ENCODE measurements around the gene NQO2.
"Not testable (repeated sequence)": the region's sequence is repeated elsewhere in the genome, so short reads cannot be mapped to it uniquely, and the experiment has no call there.

The NQO2 gene

GRCh38 chr6:2988094-2988425, 11.6 kb upstream of the NQO2 start:
- in situ Hi-C loops (cut with MboI; ENCODE audit: low sequenced_read_pairs), result loop anchor here (25.0 kb wide), 1 partner anchor 274 kb away; the partner anchor contains the start of gene PSMG4

- in situ Hi-C loops (cut with MboI; ENCODE audit: low sequenced_read_pairs), result loop anchor here (25.0 kb wide), 1 partner anchor 274 kb away; the partner anchor contains the start of gene PSMG4
These were observed 11.0 kb upstream of the NQO2 start for GRCh38 chr6:2988426-2989331.

- in situ Hi-C loops (cut with MboI; ENCODE audit: low sequenced_read_pairs), result loop anchor here (10.0 to 25.0 kb wide), 2 partner anchors 65 to 273 kb away; partner anchors contain the start of gene PSMG4
These were observed 10.1 kb upstream of the NQO2 start for GRCh38 chr6:2989332-2990247.

GRCh38 chr6:2990248-2990931, 9.3 kb upstream of the NQO2 start:
- in situ Hi-C loops (cut with MboI; ENCODE audit: low sequenced_read_pairs), result loop anchor here (10.0 to 25.0 kb wide), 2 partner anchors 64 to 272 kb away; partner anchors contain the start of gene PSMG4

DNA sequence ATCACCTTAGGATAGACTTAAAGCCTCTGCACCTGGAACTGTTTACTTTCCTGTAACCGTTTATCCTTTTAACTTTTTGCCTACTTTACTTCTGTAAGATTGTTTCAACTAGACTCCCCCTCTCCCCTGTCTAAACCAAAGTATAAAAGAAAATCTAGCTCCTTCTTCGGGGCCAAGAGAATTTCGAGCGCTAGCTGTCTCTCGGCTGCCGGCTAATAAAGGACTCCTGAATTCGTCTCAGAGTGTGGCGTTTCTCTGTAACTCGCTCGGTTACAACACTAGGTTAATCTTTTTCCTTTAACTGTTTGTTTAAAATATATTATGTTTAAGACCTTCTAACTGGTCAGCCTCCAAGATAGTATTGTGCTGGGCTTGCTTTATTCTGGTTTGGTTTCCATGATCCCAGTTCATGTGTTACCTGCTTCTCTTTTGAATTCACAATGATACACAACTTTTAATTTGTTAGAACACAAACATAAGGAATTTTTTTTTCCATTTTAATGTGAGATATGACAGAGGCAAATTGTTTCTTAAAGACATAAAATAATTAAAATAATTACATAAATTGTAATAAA, 8.7 kb upstream of the NQO2 start:
- in situ Hi-C loops (cut with MboI; ENCODE audit: low sequenced_read_pairs), result loop anchor here (10.0 to 25.0 kb wide), 2 partner anchors 64 to 271 kb away; partner anchors contain the start of gene PSMG4

DNA sequence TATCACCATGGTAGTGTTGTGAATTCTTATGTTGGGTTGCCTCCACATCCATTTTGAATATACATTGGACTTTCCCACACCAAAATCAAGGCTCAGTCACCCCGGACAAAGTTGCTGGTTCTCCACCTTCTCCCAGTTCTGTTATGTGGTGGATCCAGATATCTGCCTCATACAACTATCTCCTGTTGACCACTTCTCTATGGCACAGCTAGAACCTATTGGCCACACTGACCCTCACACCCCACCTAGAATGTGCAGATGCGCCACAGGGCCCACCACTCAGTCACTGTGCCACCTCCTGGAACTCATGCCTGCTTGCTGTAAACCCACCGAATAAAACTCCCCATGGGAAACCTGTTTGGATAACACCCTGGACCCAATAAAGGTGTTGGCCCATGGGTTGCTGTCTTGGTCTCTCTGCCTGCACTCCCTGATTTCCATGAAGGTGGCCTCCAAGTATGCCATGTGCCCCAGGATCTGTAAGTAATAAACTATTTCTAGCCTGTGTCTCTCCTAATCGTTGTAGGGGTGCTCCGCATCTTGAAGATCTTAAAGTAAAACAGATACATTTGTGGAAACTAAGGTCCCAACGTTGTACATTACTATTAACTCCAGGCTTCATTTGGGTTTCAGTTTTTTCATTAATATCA, 7.2 kb upstream of the NQO2 start:
- in situ Hi-C loops (cut with MboI; ENCODE audit: low sequenced_read_pairs), result loop anchor here (10.0 to 25.0 kb wide), 2 partner anchors 62 to 270 kb away; partner anchors contain the start of gene PSMG4

GRCh38 chr6:2993755-2994317, 5.9 kb upstream of the NQO2 start:
- in situ Hi-C loops (cut with MboI; ENCODE audit: low sequenced_read_pairs), result loop anchor here (10.0 to 25.0 kb wide), 2 partner anchors 61 to 268 kb away; partner anchors contain the start of gene PSMG4

GRCh38 chr6:2998249-2998997, 1.3 kb upstream of the NQO2 start:
- in situ Hi-C loops (cut with MboI; ENCODE audit: low sequenced_read_pairs), result loop anchor here (10.0 to 25.0 kb wide), 2 partner anchors 56 to 264 kb away; partner anchors contain the start of gene PSMG4

DNA sequence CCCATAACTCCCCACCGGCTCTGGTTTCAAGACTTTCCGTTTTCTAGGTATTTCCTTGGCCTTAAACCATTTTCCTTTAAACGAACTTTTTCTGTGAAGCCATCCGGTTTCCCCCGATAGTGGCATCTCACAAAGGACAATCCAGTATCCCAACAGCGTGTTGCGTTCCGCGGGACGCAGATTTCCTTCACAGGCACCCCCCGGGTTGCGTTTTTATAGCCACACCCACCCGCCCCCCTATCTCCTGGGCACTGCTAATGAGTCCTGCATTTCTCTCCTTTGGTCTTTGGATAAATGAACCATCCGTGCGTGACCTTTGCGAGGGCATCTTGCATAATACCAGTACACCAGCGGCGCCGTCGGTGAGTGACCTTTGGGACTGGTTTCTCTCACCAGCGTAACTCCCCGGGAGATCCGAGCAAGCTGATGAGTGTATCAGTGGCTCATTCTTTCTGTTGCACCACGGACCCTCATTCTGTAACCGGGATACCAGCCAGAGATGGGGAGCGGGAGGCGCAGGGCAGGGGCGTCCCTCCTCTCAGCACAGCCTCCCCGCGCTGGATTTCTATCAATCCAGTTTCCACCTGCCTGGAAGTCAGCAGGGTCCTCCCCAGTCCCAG, 586 bp upstream of the NQO2 start:
- in situ Hi-C loops (cut with MboI; ENCODE audit: low sequenced_read_pairs), result loop anchor here (10.0 to 25.0 kb wide), 2 partner anchors 56 to 263 kb away; partner anchors contain the start of gene PSMG4

GRCh38 chr6:3001146-3001772, 1.6 kb downstream of the NQO2 start:
- in situ Hi-C loops (cut with MboI; ENCODE audit: low sequenced_read_pairs), result no loop called here

- in situ Hi-C loops (cut with MboI; ENCODE audit: low sequenced_read_pairs), result no loop called here
These were observed 2.1 kb downstream of the NQO2 start for GRCh38 chr6:3001773-3002293.

DNA sequence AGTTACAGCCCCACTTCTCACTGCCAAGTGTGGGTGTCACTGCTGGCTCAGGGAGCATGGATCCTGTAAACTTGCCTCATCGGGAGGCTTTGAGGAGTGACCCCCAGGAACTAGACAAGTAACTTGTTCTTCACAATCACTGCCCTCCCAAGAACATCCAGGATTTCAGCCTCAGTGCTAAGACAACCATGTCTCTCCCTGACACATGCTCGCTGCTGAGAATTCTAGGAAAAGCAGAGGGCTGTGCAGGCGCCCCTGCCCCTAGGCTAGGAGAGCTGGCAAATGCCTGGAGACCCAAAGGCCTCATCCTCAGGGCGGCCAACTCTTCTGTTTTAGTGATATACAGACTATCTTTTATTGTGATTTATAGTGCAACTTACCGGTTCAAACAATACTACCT, 3.5 kb downstream of the NQO2 start:
- in situ Hi-C loops (cut with MboI; ENCODE audit: low sequenced_read_pairs), result not testable (repeated sequence)

DNA sequence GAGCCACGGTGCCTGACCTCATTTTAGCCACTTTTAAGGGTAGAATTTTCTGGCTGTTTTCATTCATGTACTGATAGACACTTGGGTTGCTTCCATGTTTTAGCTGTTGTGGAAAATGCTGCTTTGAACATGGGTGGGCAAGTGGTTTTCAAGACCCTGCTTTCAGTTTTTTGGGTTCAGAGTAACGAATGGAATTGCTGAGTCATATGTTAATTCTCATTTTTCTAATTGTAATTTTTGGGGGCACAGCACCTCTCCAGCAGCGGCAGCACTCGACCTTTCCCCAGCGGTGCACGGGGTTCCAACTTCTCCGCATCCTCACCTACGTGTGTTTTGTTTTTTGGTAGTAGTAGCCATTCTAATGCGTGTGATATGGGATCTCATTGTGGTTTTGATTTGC, 5.4 kb downstream of the NQO2 start:
- in situ Hi-C loops (cut with MboI; ENCODE audit: low sequenced_read_pairs), result no loop called here

- in situ Hi-C loops (cut with MboI; ENCODE audit: low sequenced_read_pairs), result no loop called here
These were observed 6.2 kb downstream of the NQO2 start for GRCh38 chr6:3005874-3006273.

DNA sequence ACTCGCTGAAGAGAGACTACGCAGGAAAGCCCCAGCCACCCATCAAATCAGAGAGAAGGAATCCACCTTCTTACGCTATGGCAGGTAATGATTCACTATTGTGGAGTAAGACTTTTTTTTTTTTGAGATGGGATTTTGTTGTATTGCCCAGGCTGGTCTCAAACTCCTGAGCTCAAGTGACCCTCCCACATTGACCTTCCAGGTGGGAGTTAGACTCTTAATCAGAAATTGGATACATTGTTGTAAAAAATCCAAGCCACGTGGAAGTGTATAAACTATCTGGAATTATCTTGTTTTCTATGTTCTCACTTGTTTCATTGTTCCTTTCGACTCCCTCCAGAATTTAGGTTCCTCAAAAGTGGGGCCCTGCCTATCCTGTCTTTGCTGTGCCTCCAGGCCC, 6.8 kb downstream of the NQO2 start:
- in situ Hi-C loops (cut with MboI; ENCODE audit: low sequenced_read_pairs), result no loop called here

DNA sequence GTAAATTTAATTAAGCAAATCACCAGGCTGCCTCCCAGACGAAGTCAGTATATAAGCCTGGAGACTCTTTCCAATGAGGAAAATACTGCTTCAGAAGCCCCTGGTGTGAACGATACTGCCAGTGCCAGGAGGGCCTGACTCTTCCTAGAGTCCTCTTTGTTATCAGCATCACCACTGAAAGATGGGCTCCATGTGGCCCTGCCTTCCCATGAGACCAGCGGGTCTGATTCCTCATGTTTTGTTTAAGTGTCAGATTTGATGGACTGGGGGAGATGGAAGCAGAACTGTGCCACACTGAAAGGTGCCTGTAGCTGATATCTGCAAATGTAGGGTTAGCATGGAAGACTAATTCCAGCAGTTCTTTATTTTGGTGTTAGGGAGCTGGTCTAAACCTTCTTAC, 7.9 kb downstream of the NQO2 start:
- in situ Hi-C loops (cut with MboI; ENCODE audit: low sequenced_read_pairs), result no loop called here

- in situ Hi-C loops (cut with MboI; ENCODE audit: low sequenced_read_pairs), result not testable (repeated sequence)
These were observed 9.1 kb downstream of the NQO2 start for GRCh38 chr6:3008712-3009265.

Measured in HL-60/S4 treated with retinoic acid at 250 ng/mL for 4 days and 3 days (cell line).